H1 (cell line): Measurements from ENCODE around the gene DMBT1. TPM values are rescaled to one million over a fixed set of nuclear protein-coding genes. Genes with fewer than 3 reads are reported as not detected.

Experiments
- CTCF ChIA-PET: fragments of 300-600 bp; sonication (Branson Sonifier 250); formaldehyde crosslinking; loops from one replicate; lab custom pipeline; 2021; ENCODE audit not compliant: partially characterized antibody; lab: Charles Lee
- POLR2A ChIA-PET: fragments of 300-600 bp; sonication (Branson Sonifier 250); formaldehyde crosslinking; loops from one replicate; lab custom pipeline; 2021; ENCODE audit warnings: inconsistent platforms; ENCODE audit not compliant: partially characterized antibody; lab: Charles Lee
- DNase-seq, 2 experiments: peaks; one replicate each; pipeline versions ENCODE4 v3.0.0 to v3.0.0-alpha.2; 2010 to 2022; ENCODE audit warnings: low spot score in 2 of 2, low read depth in 1 of 2, mixed read lengths in 1 of 2
- FAIRE-seq: peaks from 2 replicates; lab custom pipeline; 2011; peaks lifted over from hg19 to GRCh38; lab: Jason Lieb, UNC
- H2AFZ ChIP-seq: 2 replicates; pipeline ENCODE4 v1.8.1; 2012; ENCODE audit warnings: low read length, inconsistent platforms
- H2AK5ac ChIP-seq: 2 replicates; pipeline ENCODE4 v1.6.1; 2013; ENCODE audit warnings: low read depth, low read length
- H2BK120ac ChIP-seq: replicated peaks from 2 replicates; pipeline ENCODE3; 2013; ENCODE audit warnings: low read depth, low read length, inconsistent platforms
- H2BK12ac ChIP-seq: 2 replicates; pipeline ENCODE4 v1.6.1; 2013; ENCODE audit warnings: low read depth, low read length
- H2BK15ac ChIP-seq: 2 replicates; pipeline ENCODE4 v1.6.1; 2013; ENCODE audit warnings: low read length
- H2BK20ac ChIP-seq: 2 replicates; pipeline ENCODE4 v1.6.1; 2013; ENCODE audit warnings: low read length
- H2BK5ac ChIP-seq: 2 replicates; pipeline ENCODE4 v1.6.1; 2013; ENCODE audit warnings: low read depth, low read length
- H3K14ac ChIP-seq: 2 replicates; pipeline ENCODE4 v1.6.1; 2013; ENCODE audit warnings: inconsistent platforms; ENCODE audit not compliant: insufficient read length
- H3K18ac ChIP-seq: 2 replicates; pipeline ENCODE4 v1.6.1; 2013; ENCODE audit warnings: low read length; ENCODE audit errors: extremely low read depth
- H3K23ac ChIP-seq: 2 replicates; pipeline ENCODE4 v1.6.1; 2013; ENCODE audit warnings: inconsistent platforms; ENCODE audit not compliant: insufficient read length
- H3K23me2 ChIP-seq: 2 replicates; pipeline ENCODE4 v1.6.1; 2013; ENCODE audit warnings: low read depth, low read length
- H3K27ac ChIP-seq: 2 replicates; pipeline ENCODE4 v1.6.1; 2011; ENCODE audit warnings: low read depth, low read length, inconsistent platforms
- H3K27me3 ChIP-seq, 4 experiments: replicated peaks in 1 of 4; 1 replicate in 1 of 4; 2 replicates in 3 of 4; pipeline versions ENCODE4 v1.6.1 to v1.8.1; 2011 to 2013; ENCODE audit warnings: low read length in 3 of 4, mild to moderate bottlenecking in 3 of 4, inconsistent platforms in 2 of 4, mixed read lengths in 2 of 4, moderate library complexity in 1 of 4; ENCODE audit not compliant: control insufficient read depth in 3 of 4, insufficient read depth in 3 of 4; ENCODE audit errors: extremely low read depth in 1 of 4
- H3K36me3 ChIP-seq, 4 experiments: 2 replicates each; pipeline versions ENCODE4 v1.6.1 to v1.8.1; 2011 to 2013; ENCODE audit warnings: mild to moderate bottlenecking in 4 of 4, low read length in 3 of 4, moderate library complexity in 2 of 4, control low read depth in 1 of 4, inconsistent platforms in 1 of 4; ENCODE audit not compliant: insufficient read depth in 4 of 4, control insufficient read depth in 2 of 4
- H3K4ac ChIP-seq: replicated peaks from 2 replicates; pipeline ENCODE3; 2013; ENCODE audit warnings: low read length, low read depth, mixed read lengths, inconsistent platforms; ENCODE audit not compliant: insufficient read length
- H3K4me1 ChIP-seq, 4 experiments: replicated peaks in 1 of 4; 1 replicate in 1 of 4; 2 replicates in 3 of 4; pipeline versions ENCODE4 v1.6.1 to v1.8.1; 2011 to 2013; ENCODE audit warnings: low read length in 3 of 4, inconsistent platforms in 2 of 4, mixed read lengths in 1 of 4; ENCODE audit not compliant: insufficient read depth in 4 of 4, control insufficient read depth in 3 of 4
- H3K4me2 ChIP-seq, 2 experiments: 2 replicates each; pipeline versions ENCODE4 v1.6.1 to v1.8.1; 2011 to 2013; ENCODE audit warnings: low read depth in 2 of 2, low read length in 2 of 2, control low read depth in 1 of 2, inconsistent platforms in 1 of 2, mild to moderate bottlenecking in 1 of 2; ENCODE audit not compliant: insufficient read depth in 1 of 2
- H3K4me3 ChIP-seq, 4 experiments: fragments of 200-600, 300-600 bp in 1 of 4; sonication (generic), shearing (Covaris generic), sonication (Bioruptor Twin) in 1 of 4; 2 replicates each; pipeline versions ENCODE4 v1.5.1 to v1.8.1; 2011 to 2016; ENCODE audit warnings: low read length in 4 of 4, low read depth in 3 of 4, control low read depth in 2 of 4, inconsistent platforms in 2 of 4, mild to moderate bottlenecking in 2 of 4, mixed read lengths in 1 of 4, moderate library complexity in 1 of 4; ENCODE audit not compliant: insufficient read depth in 2 of 4; ENCODE audit errors: extremely low read depth in 1 of 4
- H3K56ac ChIP-seq: replicated peaks from 2 replicates; pipeline ENCODE3; 2013; ENCODE audit warnings: low read depth, mild to moderate bottlenecking, mixed read lengths, low read length, inconsistent platforms; ENCODE audit not compliant: insufficient read length
- H3K79me1 ChIP-seq: 2 replicates; pipeline ENCODE4 v1.6.1; 2013; ENCODE audit warnings: low read depth, low read length, control low read depth
- H3K79me2 ChIP-seq, 2 experiments: 2 replicates each; pipeline versions ENCODE4 v1.6.1 to v1.8.1; 2012 to 2013; ENCODE audit warnings: low read length in 2 of 2, mild to moderate bottlenecking in 2 of 2, inconsistent platforms in 1 of 2; ENCODE audit not compliant: insufficient read depth in 2 of 2, control insufficient read depth in 1 of 2
- H3K9ac ChIP-seq, 4 experiments: replicated peaks in 1 of 4; 1 replicate in 1 of 4; 2 replicates in 3 of 4; pipeline versions ENCODE4 v1.6.1 to v1.8.1; 2011 to 2013; ENCODE audit warnings: low read depth in 3 of 4, low read length in 3 of 4, control low read depth in 2 of 4, mild to moderate bottlenecking in 2 of 4, moderate library complexity in 2 of 4, inconsistent platforms in 1 of 4; ENCODE audit errors: extremely low read depth in 1 of 4
- H3K9me3 ChIP-seq, 2 experiments: 2 replicates each; pipeline versions ENCODE4 v1.6.1 to v1.8.1; 2012 to 2013; ENCODE audit warnings: mild to moderate bottlenecking in 2 of 2, moderate library complexity in 2 of 2, control low read depth in 1 of 2, inconsistent platforms in 1 of 2, low read depth in 1 of 2, low read length in 1 of 2, mixed read lengths in 1 of 2; ENCODE audit not compliant: insufficient read depth in 2 of 2
- H4K20me1 ChIP-seq, 2 experiments: replicated peaks in 1 of 2; 2 replicates each; pipeline versions ENCODE3 to v1.8.1; 2011 to 2013; ENCODE audit warnings: inconsistent platforms in 2 of 2, low read length in 2 of 2, mild to moderate bottlenecking in 1 of 2; ENCODE audit not compliant: insufficient read depth in 2 of 2, control insufficient read depth in 1 of 2
- H4K5ac ChIP-seq: 2 replicates; pipeline ENCODE4 v1.6.1; 2013; ENCODE audit warnings: low read length, low read depth, mixed read lengths, inconsistent platforms; ENCODE audit not compliant: insufficient read length
- H4K8ac ChIP-seq: 2 replicates; pipeline ENCODE4 v1.8.0; 2013; ENCODE audit warnings: mild to moderate bottlenecking, moderate library complexity, low read length, inconsistent platforms; ENCODE audit not compliant: insufficient read depth; ENCODE audit errors: extremely low read depth
- H4K91ac ChIP-seq: replicated peaks from 2 replicates; pipeline ENCODE3; 2013; ENCODE audit warnings: low read length, mixed read lengths, inconsistent platforms; ENCODE audit not compliant: insufficient read length
- CHD1 ChIP-seq: IDR thresholded peaks from 2 replicates; pipeline ENCODE4 v1.6.1; 2012; ENCODE audit warnings: low read depth, low read length, improper control_type of control experiment
- CTCF ChIP-seq, 3 experiments: IDR thresholded peaks; 1 replicate in 2 of 3; 2 replicates in 1 of 3; pipeline versions ENCODE4 v1.5.1 to v1.6.1; 2011; ENCODE audit warnings: low read length in 3 of 3, mild to moderate bottlenecking in 3 of 3, inconsistent platforms in 2 of 3, low read depth in 1 of 3, moderate library complexity in 1 of 3; ENCODE audit not compliant: insufficient read depth in 1 of 3; ENCODE audit errors: control extremely low read depth in 1 of 3
- E2F6 ChIP-seq: IDR thresholded peaks from 2 replicates; pipeline ENCODE4 v1.6.1; 2012; ENCODE audit warnings: inconsistent platforms
- EZH2 ChIP-seq: fragments of 200-600 bp; sonication (generic); IDR thresholded peaks from 2 replicates; pipeline ENCODE4 v1.7.1; 2012; ENCODE audit warnings: low read depth, mild to moderate bottlenecking, moderate library complexity, low read length, inconsistent platforms; ENCODE audit not compliant: severe bottlenecking
- JUND ChIP-seq: IDR thresholded peaks from 2 replicates; pipeline ENCODE4 v1.6.1; 2011; ENCODE audit warnings: mild to moderate bottlenecking, improper control_type of control experiment, low read length
- KDM1A ChIP-seq: fragments of 200-600, 300-600 bp; sonication (generic); IDR thresholded peaks from 2 replicates; pipeline ENCODE4 v1.7.1; 2016; ENCODE audit warnings: mild to moderate bottlenecking, low read length, borderline replicate concordance
- MAX ChIP-seq: IDR thresholded peaks from 2 replicates; pipeline ENCODE4 v1.6.1; 2012; ENCODE audit warnings: inconsistent platforms
- ZNF274 ChIP-seq: IDR thresholded peaks from 2 replicates; pipeline ENCODE4 v1.7.0; 2012; ENCODE audit warnings: low read length, borderline replicate concordance; ENCODE audit errors: extremely low read depth
- whole genome bisulfite sequencing, 2 experiments: shearing (Covaris generic) in 1 of 2; methylation state at CpG; one replicate each; pipeline versions ENCODE4 v1.1.6 to v1.1.7; 2013 to 2015; ENCODE audit warnings: low lambda C conversion rate in 2 of 2, mixed read lengths in 2 of 2, inconsistent platforms in 1 of 2, low coverage in 1 of 2, missing lambda C conversion rate in 1 of 2; ENCODE audit not compliant: insufficient replicate concordance in 2 of 2, insufficient coverage in 1 of 2, insufficient read length in 1 of 2; ENCODE audit errors: extremely low coverage in 1 of 2, missing lambda C conversion rate in 1 of 2; 5-methylcytosine and 5-hydroxymethylcytosine counted together
- polyA plus RNA-seq, 7 experiments: library from polyadenylated mRNA; depleted of rRNA in 3 of 7; stranded (reverse) in 5 of 7; unstranded in 2 of 7; fragments of >200 nt in 5 of 7; fragments of 200-250 nt in 2 of 7; gene quantifications; 1 replicate in 5 of 7; 2 replicates in 1 of 7; 4 replicates in 1 of 7; pipeline versions ENCODE4 v1.2.1 to v1.2.3, GENCODE V29; 2011 to 2013; ENCODE audit warnings: missing spikeins in 2 of 7, mixed read lengths in 2 of 7
- total RNA-seq: library from RNA; stranded (reverse); fragmentation: NEBNext Ultra II Directional; extraction: Animal tissue kit (Norgen Biotek cat#: 25700); gene quantifications from 2 replicates; pipeline ENCODE4 v1.2.1, GENCODE V29; 2021

Gene DMBT1
- total and polyA plus RNA-seq, 2 of the 8 experiments (the other 6 are each of a cell fraction or from before 2014, with no cell fraction given) = 0.03 TPM; not detected in 1

- Histone ChIP-seq H3K4me1 (0 out of 7 replicates have a peak, but pooled peaks cover 0 to 2% (median 0%) of the 10 kb centered on the region in 4 experiments), H3K79me1 (no peaks in the 10 kb centered on the region), H3K23ac (no peak overlapping the region), H3K79me2 (no peaks in the 10 kb centered on the region), H3K56ac (no peak overlapping the region), H3K4me3 (no peak overlapping the region), H2BK15ac (no peak overlapping the region), H3K36me3 (no peaks in the 10 kb centered on the region), H3K27ac (no peak overlapping the region), H4K91ac (no peak overlapping the region), H3K9ac (no peak overlapping the region), H3K27me3 (no peaks in the 10 kb centered on the region), H3K4ac (no peak overlapping the region), H2BK5ac (no peak overlapping the region), H3K23me2 (no peaks in the 10 kb centered on the region), H4K8ac (no peak overlapping the region), H3K18ac (no peak overlapping the region), H4K20me1 (no peaks in the 10 kb centered on the region), H2AK5ac (no peak overlapping the region), H2AFZ (no peak overlapping the region), H2BK20ac (no peak overlapping the region), H3K4me2 (no peak overlapping the region), H2BK12ac (no peak overlapping the region), H3K9me3 (no peaks in the 10 kb centered on the region), H2BK120ac (no peak overlapping the region), H3K14ac (no peak overlapping the region), H4K5ac (no peak overlapping the region)
- DNase-seq = no peak
- WGBS, 2 experiments = 78% methylated on average over 2 of the region's 2 CpGs; no CpG with 5 or more reads in 1 of the 2 experiments
- ChIA-PET POLR2A (no interaction called here), CTCF (interaction anchor here (1.0 to 3.2 kb wide), 7 partner anchors 9 to 24 kb away, joined by 3 to 27 read pairs (median 3); no protein-coding TSS in a partner anchor)
- FAIRE-seq = no peak
- no peak for TF ChIP-seq E2F6
- TF ChIP-seq CTCF (IDR thresholded peaks at IDR 0.05; ENCODE audit: control extremely low read depth in 1 of 3, insufficient read depth in 1 of 3, low read depth in 1 of 3, low read length in 3 of 3) = peak; percentile 31 to 54 (median 46); a peak in 3 of 4 replicates
- peak; percentile 25; the same call in 1 of the 2 replicates for TF ChIP-seq MAX
- no peak for TF ChIP-seq JUND
- no peak for TF ChIP-seq EZH2
- TF ChIP-seq KDM1A = no peak
- TF ChIP-seq ZNF274 = no peak
- no peak for TF ChIP-seq CHD1
These were observed 109.3 kb downstream of the DMBT1 start for GRCh38 chr10:122669842-122670241.
